CD4-positive, alpha-beta T cell (primary cell): ENCODE data around the gene KCNE3. TPM values are rescaled to one million over a fixed set of nuclear protein-coding genes. Genes with fewer than 3 reads are reported as not detected.

Source experiments
- ATAC-seq: fragments of 200-7000 bp; cut with Tn5 transposase; one replicate; pipeline ENCODE4 v1.10.0; 2022; ENCODE audit warnings: mild to moderate bottlenecking; ENCODE audit not compliant: poor library complexity
- CTCF ChIA-PET: fragments of 350-600 bp; sonication (Branson Sonifier 250); formaldehyde crosslinking; loops from one replicate; lab custom pipeline; 2021; ENCODE audit warnings: antibody characterized with exemption, inconsistent platforms; lab: Charles Lee
- POLR2A ChIA-PET: fragments of 350-600 bp; sonication (Branson Sonifier 250); formaldehyde crosslinking; loops from one replicate; lab custom pipeline; 2021; ENCODE audit warnings: antibody characterized with exemption, inconsistent platforms; lab: Charles Lee
- DNase-seq, 14 experiments: peaks; one replicate each; pipeline ENCODE4 v3.0.0-alpha.2; 2013 to 2020; ENCODE audit warnings: mixed read lengths in 2 of 14
- H3K27ac ChIP-seq, 2 donors: one replicate each; pipeline versions ENCODE4 v1.5.1 to v1.7.0; 2013; ENCODE audit warnings: low read length in 2 of 2, low read depth in 1 of 2, mild to moderate bottlenecking in 1 of 2
- H3K27me3 ChIP-seq, 2 experiments: 1 replicate in 1 of 2; 2 replicates in 1 of 2; pipeline versions ENCODE4 v1.6.1 to v1.7.0; 2013; ENCODE audit warnings: low read length in 2 of 2, control low read depth in 1 of 2, mild to moderate bottlenecking in 1 of 2, moderate library complexity in 1 of 2; ENCODE audit not compliant: insufficient read depth in 2 of 2, control insufficient read depth in 1 of 2
- H3K36me3 ChIP-seq: one replicate; pipeline ENCODE4 v1.6.1; 2013; ENCODE audit warnings: low read length, control low read depth; ENCODE audit not compliant: insufficient read depth
- H3K4me1 ChIP-seq: one replicate; pipeline ENCODE4 v1.6.1; 2013; ENCODE audit warnings: low read length, control low read depth; ENCODE audit not compliant: insufficient read depth
- H3K4me3 ChIP-seq: one replicate; pipeline ENCODE4 v1.5.1; 2013; ENCODE audit warnings: mild to moderate bottlenecking, low read length, moderate library complexity
- H3K9me3 ChIP-seq, 2 experiments: 1 replicate in 1 of 2; 2 replicates in 1 of 2; pipeline versions ENCODE4 v1.6.1 to v1.7.0; 2013; ENCODE audit warnings: low read length in 2 of 2, mild to moderate bottlenecking in 2 of 2, control low read depth in 1 of 2, moderate library complexity in 1 of 2; ENCODE audit not compliant: control insufficient read depth in 1 of 2, insufficient read depth in 1 of 2
- H3K27ac Mint-ChIP-seq: one replicate; pipeline ENCODE4 v1.8.0; 2020; ENCODE audit warnings: mixed read lengths
- H3K27me3 Mint-ChIP-seq: one replicate; pipeline ENCODE4 v1.8.0; 2021; ENCODE audit warnings: mixed read lengths
- H3K36me3 Mint-ChIP-seq: one replicate; pipeline ENCODE4 v1.8.0; 2021; ENCODE audit warnings: low read depth, mixed read lengths
- H3K4me1 Mint-ChIP-seq: one replicate; pipeline ENCODE4 v1.8.0; 2021; ENCODE audit warnings: low read depth, mixed read lengths
- H3K4me3 Mint-ChIP-seq: one replicate; pipeline ENCODE4 v1.8.0; 2020; ENCODE audit warnings: mild to moderate bottlenecking, mixed read lengths
- H3K9me3 Mint-ChIP-seq: one replicate; pipeline ENCODE4 v1.8.0; 2020; ENCODE audit warnings: mixed read lengths
- CTCF ChIP-seq: fragments of 200-600 bp; IDR thresholded peaks from one replicate; pipeline ENCODE4 v1.8.0; 2022; ENCODE audit warnings: antibody characterized with exemption, mild to moderate bottlenecking
- intact Hi-C, 2 experiments: fragments of 100-400 bp; cut with DNase I in 1 of 2; cut with micrococcal nuclease in 1 of 2; formaldehyde crosslinking; loops; one replicate each; pipeline versions ENCODE4 v1.15.1 to v1.9.0; 2023 to 2025; cut with DNase I, micrococcal nuclease
- total RNA-seq, 174 experiments: library from RNA in 2 of 174; stranded (reverse) in 2 of 174; gene quantifications; one replicate each; pipeline ENCODE4 v1.2.3 and lab custom pipeline; 2021 to 2026

Gene KCNE3
- total RNA-seq, 2 experiments from 2014 or later = 0.08 to 0.22 TPM

DNA sequence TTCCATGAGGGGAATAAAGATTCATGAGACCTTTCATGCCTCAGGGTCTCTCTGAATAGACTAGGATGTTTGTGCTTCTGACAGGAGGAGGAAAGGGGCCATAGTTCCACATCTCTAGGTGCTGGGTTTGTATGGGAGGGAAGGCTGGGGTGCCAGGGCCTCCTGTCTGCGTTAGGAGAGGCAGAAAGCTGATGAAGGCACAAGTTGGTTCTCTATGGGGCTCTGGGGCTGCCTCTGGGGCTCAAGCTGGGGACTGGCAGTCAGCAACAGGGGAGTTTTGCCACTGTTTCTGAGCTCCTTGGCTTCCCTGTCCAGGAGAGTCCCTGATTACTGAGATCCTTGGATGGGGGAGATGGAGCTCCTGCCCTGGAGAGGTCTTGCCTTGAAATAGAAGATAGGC, 4.1 kb downstream of the KCNE3 start:
- TF ChIP-seq CTCF = no peak
- Mint-ChIP-seq H3K4me3 (no peak overlapping the region), H3K9me3 (no peaks in the 10 kb centered on the region), H3K27me3 (peaks cover 31% of the 10 kb centered on the region), H3K4me1 (no peaks in the 10 kb centered on the region), H3K27ac (no peak overlapping the region), H3K36me3 (no peaks in the 10 kb centered on the region)
- ChIA-PET CTCF (interaction anchor here (3.1 kb wide), 1 partner anchor 10 kb away, joined by 12 read pairs; no protein-coding TSS in a partner anchor), POLR2A (interaction anchor here (1.3 kb wide), 1 partner anchor 30 kb away, joined by 3 read pairs; the partner anchor contains the start of gene LIPT2)
- Histone ChIP-seq H3K4me3 (no peak overlapping the region), H3K4me1 (peaks cover 6% of the 10 kb centered on the region), H3K27ac (no peak overlapping the region), H3K36me3 (no peaks in the 10 kb centered on the region), H3K9me3 (no peaks in the 10 kb centered on the region), H3K27me3 (peaks cover 16 to 25% of the 10 kb centered on the region in 2 experiments)
- intact Hi-C loops = no loop called here
- DNase-seq (no peak), ATAC-seq (no peak)

DNA sequence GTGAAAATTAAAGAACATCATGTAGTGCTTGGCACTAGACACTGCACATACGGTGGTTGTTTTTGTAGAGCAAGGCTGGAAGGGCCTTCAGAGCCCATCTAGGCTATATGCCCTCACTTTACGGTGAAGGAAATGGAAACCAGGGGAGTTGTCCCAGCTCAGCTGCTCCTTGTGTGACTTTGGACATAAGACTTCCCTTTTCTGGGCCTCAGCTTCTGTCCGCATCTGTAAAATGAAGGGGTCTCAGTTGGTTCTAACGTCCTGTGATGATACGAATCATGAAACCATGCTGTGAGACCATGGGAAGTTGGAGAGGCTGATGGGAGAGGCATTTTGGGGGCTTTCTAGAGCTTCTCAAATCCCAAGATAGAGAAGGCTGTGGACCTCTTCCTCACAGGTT, 4.7 kb downstream of the KCNE3 start:
- no peak for TF ChIP-seq CTCF
- Histone ChIP-seq H3K4me3 (no peak overlapping the region), H3K36me3 (no peaks in the 10 kb centered on the region), H3K9me3 (no peaks in the 10 kb centered on the region), H3K4me1 (peaks cover 6% of the 10 kb centered on the region), H3K27ac (no peak overlapping the region), H3K27me3 (peaks cover 11 to 21% of the 10 kb centered on the region in 2 experiments)
- ChIA-PET POLR2A (interaction anchor here (0.6 kb wide), 1 partner anchor 30 kb away, joined by 4 read pairs; no protein-coding TSS in a partner anchor), CTCF (interaction anchor here (3.1 kb wide), 1 partner anchor 9 kb away, joined by 12 read pairs; no protein-coding TSS in a partner anchor)
- H3K27me3 Mint-ChIP-seq = peaks cover 25% of the 10 kb centered on the region
- ATAC-seq = no peak
- H3K36me3 Mint-ChIP-seq = no peaks in the 10 kb centered on the region
- no peak overlapping the region for H3K27ac Mint-ChIP-seq
- intact Hi-C loops = no loop called here
- H3K4me1 Mint-ChIP-seq = no peaks in the 10 kb centered on the region
- no peak for DNase-seq
- H3K4me3 Mint-ChIP-seq = no peak overlapping the region
- no peaks in the 10 kb centered on the region for H3K9me3 Mint-ChIP-seq

- no peaks in the 10 kb centered on the region for H3K36me3 ChIP-seq
- Mint-ChIP-seq H3K27me3 (peaks cover 23% of the 10 kb centered on the region), H3K27ac (no peak overlapping the region), H3K4me3 (no peak overlapping the region), H3K9me3 (no peaks in the 10 kb centered on the region), H3K36me3 (no peaks in the 10 kb centered on the region), H3K4me1 (no peaks in the 10 kb centered on the region)
- ChIA-PET CTCF (interaction anchor here (3.1 kb wide), 1 partner anchor 9 kb away, joined by 12 read pairs; no protein-coding TSS in a partner anchor), POLR2A (interaction anchor here (0.6 kb wide), 1 partner anchor 31 kb away, joined by 4 read pairs; no protein-coding TSS in a partner anchor)
- TF ChIP-seq CTCF = no peak
- H3K9me3 ChIP-seq = no peaks in the 10 kb centered on the region
- H3K27ac ChIP-seq = no peak overlapping the region
- peak overlapping the region; percentile 29 for H3K4me3 ChIP-seq
- peak in 3 of 14 experiments; percentile 21 to 62 (median 53) for DNase-seq
- peaks cover 2% of the 10 kb centered on the region for H3K4me1 ChIP-seq
- H3K27me3 ChIP-seq = peaks cover 10 to 17% of the 10 kb centered on the region in 2 experiments
- intact Hi-C loops = no loop called here
- no peak for ATAC-seq
Observed at GRCh38 chr11:74462009-74462408, 5.3 kb downstream of the KCNE3 start.
